ENCODE data around the gene GZMM. TPM values are rescaled to one million over a fixed set of nuclear protein-coding genes. Genes with fewer than 3 reads are reported as not detected.

Gene GZMM
- total RNA-seq, 1 experiment from 2014 or later, result 0.66 TPM

- Histone ChIP-seq H3K23me2 (ENCODE audit: insufficient read length, low read depth, low read length, poor library complexity, severe bottlenecking) (no peaks in the 10 kb centered on the region), H3K23ac (ENCODE audit: insufficient read length, low read depth, low read length) (no peak overlapping the region), H3K27me3 (ENCODE audit: insufficient read depth, low read length) (peaks cover 1% of the 10 kb centered on the region; the same call in 1 of the 2 replicates), H3K79me2 (ENCODE audit: insufficient read depth, low read length) (no peaks in the 10 kb centered on the region), H3K79me1 (ENCODE audit: insufficient read depth, low read depth, low read length, poor library complexity, severe bottlenecking) (no peaks in the 10 kb centered on the region), H3K9ac (ENCODE audit: extremely low read depth, insufficient read length, low read length) (no peak overlapping the region), H3K9me3 (ENCODE audit: control insufficient read depth, low read depth, low read length) (peaks cover 3% of the 10 kb centered on the region), H4K8ac (replicated peaks; ENCODE audit: insufficient read length, low read depth, low read length) (no peak overlapping the region), H3K4me2 (ENCODE audit: insufficient read depth, insufficient read length, low read length) (no peak overlapping the region), H2BK20ac (ENCODE audit: low read depth, low read length, poor library complexity, severe bottlenecking) (no peak overlapping the region), H2BK5ac (ENCODE audit: insufficient read length, low read length) (no peak overlapping the region), H3K27ac (ENCODE audit: insufficient read length, low read depth, low read length) (no peak overlapping the region), H3K18ac (ENCODE audit: insufficient read length, low read depth, low read length) (no peak overlapping the region), H3K56ac (ENCODE audit: insufficient read length, low read depth, low read length) (no peak overlapping the region), H2BK120ac (ENCODE audit: low read depth, low read length, poor library complexity, severe bottlenecking) (no peak overlapping the region), H3K4me1 (ENCODE audit: insufficient read depth, low read length) (no peaks in the 10 kb centered on the region), H2BK12ac (ENCODE audit: insufficient read length, low read depth, low read length) (no peak overlapping the region), H3K4ac (ENCODE audit: low read depth, low read length) (no peak overlapping the region), H2BK15ac (ENCODE audit: low read depth, low read length) (no peak overlapping the region), H2AFZ (ENCODE audit: low read length) (no peak overlapping the region), H3K14ac (ENCODE audit: insufficient read depth, low read length) (no peak overlapping the region), H4K91ac (ENCODE audit: insufficient read length, low read depth, low read length) (no peak overlapping the region), H2AK5ac (ENCODE audit: insufficient read length, low read length) (no peak overlapping the region), H3T11ph (ENCODE audit: low read length) (no peak overlapping the region), H4K5ac (ENCODE audit: insufficient read length, low read depth, low read length) (no peak overlapping the region), H4K20me1 (ENCODE audit: control insufficient read depth, insufficient read depth, insufficient read length) (peaks cover 3% of the 10 kb centered on the region)
- Mint-ChIP-seq H3K4me3 (no peak overlapping the region), H3K36me3 (ENCODE audit: insufficient read depth in 1 of 3, low read depth in 3 of 3) (no peaks in the 10 kb centered on the region), H3K27ac (no peak overlapping the region), H3K9me3 (peaks cover 9 to 12% of the 10 kb centered on the region in 2 experiments), H3K27me3 (ENCODE audit: low read depth) (peaks cover 35% of the 10 kb centered on the region), H3K4me1 (0 out of 4 replicates have a peak, but pooled peaks cover 0 to 2% of the 10 kb centered on the region in 2 experiments)
- TF ChIP-seq, protein P1, sequence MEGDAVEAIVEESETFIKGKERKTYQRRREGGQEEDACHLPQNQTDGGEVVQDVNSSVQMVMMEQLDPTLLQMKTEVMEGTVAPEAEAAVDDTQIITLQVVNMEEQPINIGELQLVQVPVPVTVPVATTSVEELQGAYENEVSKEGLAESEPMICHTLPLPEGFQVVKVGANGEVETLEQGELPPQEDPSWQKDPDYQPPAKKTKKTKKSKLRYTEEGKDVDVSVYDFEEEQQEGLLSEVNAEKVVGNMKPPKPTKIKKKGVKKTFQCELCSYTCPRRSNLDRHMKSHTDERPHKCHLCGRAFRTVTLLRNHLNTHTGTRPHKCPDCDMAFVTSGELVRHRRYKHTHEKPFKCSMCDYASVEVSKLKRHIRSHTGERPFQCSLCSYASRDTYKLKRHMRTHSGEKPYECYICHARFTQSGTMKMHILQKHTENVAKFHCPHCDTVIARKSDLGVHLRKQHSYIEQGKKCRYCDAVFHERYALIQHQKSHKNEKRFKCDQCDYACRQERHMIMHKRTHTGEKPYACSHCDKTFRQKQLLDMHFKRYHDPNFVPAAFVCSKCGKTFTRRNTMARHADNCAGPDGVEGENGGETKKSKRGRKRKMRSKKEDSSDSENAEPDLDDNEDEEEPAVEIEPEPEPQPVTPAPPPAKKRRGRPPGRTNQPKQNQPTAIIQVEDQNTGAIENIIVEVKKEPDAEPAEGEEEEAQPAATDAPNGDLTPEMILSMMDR (conservative IDR thresholded peaks at IDR 0.05), result no peak
- DNase-seq, result no peak
- no CpG with 5 or more reads among the region's 16 CpGs for WGBS (ENCODE audit: extremely low coverage, insufficient read length, low lambda C conversion rate)
These were observed 52.4 kb downstream of the GZMM start for GRCh38 chr19:596263-596655.
